ENCODE results near the gene RELN. TPM values are rescaled to one million over a fixed set of nuclear protein-coding genes. Genes with fewer than 3 reads are reported as not detected.

The RELN gene
- total RNA-seq, 4 donors from 2014 or later = 16.0 to 52.3 (median 23.6) TPM

DNA sequence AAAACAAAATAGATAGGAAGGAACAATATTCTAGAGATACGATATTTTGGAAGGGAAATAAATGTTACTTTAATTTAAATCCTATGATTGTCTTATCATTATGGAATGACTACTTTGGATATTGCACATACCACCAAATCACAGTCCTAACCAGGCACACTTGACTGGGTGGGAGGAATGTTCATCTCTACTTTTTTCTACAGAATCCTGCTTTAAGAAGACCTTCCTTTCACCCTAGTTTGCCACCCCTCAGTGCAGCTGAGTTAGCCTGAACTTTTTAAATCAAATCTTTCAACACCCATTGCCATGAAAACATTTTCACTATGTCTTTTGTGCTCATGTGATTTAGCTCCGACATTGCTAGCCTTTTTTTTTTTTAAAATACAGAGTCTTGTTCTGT lies 38.1 kb downstream of the RELN start:
- no peak overlapping the region for H3K27ac ChIP-seq
- no peaks in the 10 kb centered on the region for H3K36me3 ChIP-seq
- no peaks in the 10 kb centered on the region for H3K4me1 ChIP-seq
- intact Hi-C loops (cut with DNase I) = no loop called here
- 58 to 59% methylated on average over 2 of the region's 2 CpGs for WGBS, 2 donors
- no peaks in the 10 kb centered on the region for H3K27me3 ChIP-seq
- TF ChIP-seq, protein P1, sequence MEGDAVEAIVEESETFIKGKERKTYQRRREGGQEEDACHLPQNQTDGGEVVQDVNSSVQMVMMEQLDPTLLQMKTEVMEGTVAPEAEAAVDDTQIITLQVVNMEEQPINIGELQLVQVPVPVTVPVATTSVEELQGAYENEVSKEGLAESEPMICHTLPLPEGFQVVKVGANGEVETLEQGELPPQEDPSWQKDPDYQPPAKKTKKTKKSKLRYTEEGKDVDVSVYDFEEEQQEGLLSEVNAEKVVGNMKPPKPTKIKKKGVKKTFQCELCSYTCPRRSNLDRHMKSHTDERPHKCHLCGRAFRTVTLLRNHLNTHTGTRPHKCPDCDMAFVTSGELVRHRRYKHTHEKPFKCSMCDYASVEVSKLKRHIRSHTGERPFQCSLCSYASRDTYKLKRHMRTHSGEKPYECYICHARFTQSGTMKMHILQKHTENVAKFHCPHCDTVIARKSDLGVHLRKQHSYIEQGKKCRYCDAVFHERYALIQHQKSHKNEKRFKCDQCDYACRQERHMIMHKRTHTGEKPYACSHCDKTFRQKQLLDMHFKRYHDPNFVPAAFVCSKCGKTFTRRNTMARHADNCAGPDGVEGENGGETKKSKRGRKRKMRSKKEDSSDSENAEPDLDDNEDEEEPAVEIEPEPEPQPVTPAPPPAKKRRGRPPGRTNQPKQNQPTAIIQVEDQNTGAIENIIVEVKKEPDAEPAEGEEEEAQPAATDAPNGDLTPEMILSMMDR (IDR thresholded peaks at IDR 0.05) = no peak
- no peak for TF ChIP-seq POLR2A (IDR thresholded peaks at IDR 0.05)
- no peaks in the 10 kb centered on the region for H3K9me3 ChIP-seq
- no peak overlapping the region for H3K4me3 ChIP-seq (replicated peaks in 1 of 3)
- DNase-seq = no peak

DNA sequence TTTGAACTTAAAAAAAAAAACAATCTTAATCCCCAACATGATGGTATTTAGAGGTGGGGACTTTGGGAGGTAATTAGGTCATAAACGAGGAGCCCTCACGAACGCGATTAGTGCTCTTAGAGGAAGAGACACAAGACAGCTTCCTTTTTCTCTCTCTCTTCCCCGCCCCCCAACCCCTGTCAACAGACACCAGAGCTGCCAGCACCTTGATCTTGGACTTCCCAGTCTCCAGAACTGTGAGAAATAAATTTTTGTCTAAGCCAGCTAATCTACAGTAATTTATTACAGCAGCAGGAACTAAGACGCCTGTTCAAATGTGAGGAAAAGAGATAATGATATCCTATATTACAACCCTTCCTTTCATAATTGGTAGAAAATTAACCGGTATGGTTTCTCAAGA lies 40.1 kb downstream of the RELN start:
- intact Hi-C loops (cut with DNase I) = no loop called here
- DNase-seq = no peak
- TF ChIP-seq POLR2A (IDR thresholded peaks at IDR 0.05) = no peak
- TF ChIP-seq, protein P1 (IDR thresholded peaks at IDR 0.05) = no peak
- Histone ChIP-seq H3K9me3 (no peaks in the 10 kb centered on the region), H3K27me3 (no peaks in the 10 kb centered on the region), H3K4me3 (replicated peaks in 1 of 3) (no peak overlapping the region), H3K27ac (no peak overlapping the region), H3K4me1 (no peaks in the 10 kb centered on the region), H3K36me3 (no peaks in the 10 kb centered on the region)
- 88 to 91% methylated on average over 7 of the region's 7 CpGs for WGBS, 2 donors

DNA sequence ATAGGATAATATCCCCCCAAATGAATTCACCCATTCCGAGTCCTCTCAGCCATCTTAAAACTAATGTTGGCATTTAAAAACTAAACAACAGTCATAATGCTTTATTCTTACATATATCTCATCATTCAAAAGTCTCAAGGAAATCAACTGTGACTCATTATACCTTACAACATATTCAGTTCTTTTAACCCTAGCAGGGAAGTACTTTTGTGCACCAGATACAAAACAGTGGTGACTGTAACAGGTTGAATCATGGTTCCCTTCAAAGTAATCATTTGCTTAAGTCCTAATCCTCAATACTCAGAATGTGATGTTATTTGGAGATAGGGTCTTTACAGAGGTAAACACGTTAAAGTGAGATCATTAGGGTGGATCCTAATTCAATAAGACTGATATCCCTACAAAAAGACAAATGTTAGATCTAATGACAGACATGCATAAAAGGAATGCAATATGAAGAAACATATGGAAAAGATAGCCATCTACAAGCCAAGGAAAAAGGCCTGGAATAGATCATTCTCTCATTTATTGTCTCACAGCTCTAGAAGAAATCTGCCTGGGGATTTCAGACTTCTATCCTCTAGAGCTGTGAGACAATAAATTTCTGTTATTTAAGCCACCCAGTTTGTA lies 42.3 kb downstream of the RELN start:
- no peak for TF ChIP-seq POLR2A (IDR thresholded peaks at IDR 0.05)
- TF ChIP-seq, protein P1 (IDR thresholded peaks at IDR 0.05) = no peak
- WGBS, 2 donors = 67 to 74% methylated on average over 2 of the region's 2 CpGs

DNA sequence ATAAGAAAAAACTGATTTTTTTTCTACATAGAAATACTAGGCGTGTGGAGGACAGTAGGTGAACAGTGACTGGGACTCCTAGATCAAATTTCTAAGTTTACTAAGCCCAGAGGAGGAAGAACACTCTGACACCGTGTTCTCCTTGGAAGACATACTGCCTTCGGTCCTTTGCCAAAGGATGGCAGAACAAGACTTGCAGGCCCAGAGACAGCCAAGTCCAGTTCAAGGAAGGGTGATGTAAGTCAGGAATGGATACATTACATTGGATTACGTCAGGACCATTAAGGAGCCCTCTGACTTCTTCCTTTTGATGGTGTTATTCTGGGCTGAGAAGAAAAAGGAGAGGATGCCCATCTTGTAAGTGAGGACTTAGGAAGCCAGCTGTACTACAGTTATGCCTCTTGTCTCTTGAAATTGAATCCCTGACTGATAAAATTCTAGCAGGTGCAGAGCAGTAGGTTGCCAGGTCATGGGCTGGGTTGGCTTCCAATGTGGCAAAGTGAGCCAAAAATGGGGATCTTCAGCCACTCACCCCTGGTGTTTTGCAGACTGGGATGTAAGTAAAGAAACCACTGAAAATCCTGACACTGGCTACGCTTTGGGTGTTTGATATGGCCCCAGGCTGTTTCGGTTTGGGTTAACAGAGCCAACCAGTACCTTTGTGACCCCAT lies 45.1 kb downstream of the RELN start:
- intact Hi-C loops (cut with DNase I) = no loop called here

More for the DNA sequence above, 42.3 kb downstream of the RELN start:
- intact Hi-C loops (cut with DNase I) = no loop called here
- DNase-seq = no peak
- H3K36me3 ChIP-seq = no peaks in the 10 kb centered on the region
- no peaks in the 10 kb centered on the region for H3K9me3 ChIP-seq
- no peaks in the 10 kb centered on the region for H3K27me3 ChIP-seq
- H3K4me3 ChIP-seq (replicated peaks in 1 of 3) = no peak overlapping the region
- no peaks in the 10 kb centered on the region for H3K4me1 ChIP-seq
- no peak overlapping the region for H3K27ac ChIP-seq

DNA sequence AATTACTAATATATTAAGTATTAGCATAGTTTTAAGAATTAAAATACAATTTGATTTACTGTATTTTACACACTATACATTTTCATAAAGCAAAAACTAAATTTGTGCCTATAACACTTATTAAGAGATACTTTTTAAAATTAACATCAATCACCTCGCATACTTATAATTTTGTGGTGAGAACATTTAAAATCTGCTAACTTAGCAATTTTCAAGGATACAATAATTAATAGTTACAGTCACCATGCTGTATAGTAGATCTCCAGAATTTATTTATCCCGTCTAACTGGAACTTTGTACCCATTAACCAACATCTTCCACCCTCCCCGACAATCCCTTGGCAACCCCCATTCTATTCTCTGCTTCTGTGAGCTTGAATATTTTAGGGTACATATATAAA lies 47.5 kb downstream of the RELN start:
- intact Hi-C loops (cut with DNase I) = no loop called here
- TF ChIP-seq, protein P1 (IDR thresholded peaks at IDR 0.05) = no peak
- no peak for TF ChIP-seq POLR2A (IDR thresholded peaks at IDR 0.05)
- no peak for DNase-seq
- Histone ChIP-seq H3K4me3 (replicated peaks in 1 of 3) (no peak overlapping the region), H3K9me3 (no peaks in the 10 kb centered on the region), H3K36me3 (no peaks in the 10 kb centered on the region), H3K4me1 (no peaks in the 10 kb centered on the region), H3K27me3 (no peaks in the 10 kb centered on the region), H3K27ac (no peak overlapping the region)
- 90 to 94% methylated on average over 3 of the region's 3 CpGs for WGBS, 2 donors

More for the DNA sequence above, 45.1 kb downstream of the RELN start:
- TF ChIP-seq, protein P1 (IDR thresholded peaks at IDR 0.05) = no peak
- no peak for TF ChIP-seq POLR2A (IDR thresholded peaks at IDR 0.05)
- Histone ChIP-seq H3K27ac (no peak overlapping the region), H3K4me3 (replicated peaks in 1 of 3) (no peak overlapping the region), H3K9me3 (no peaks in the 10 kb centered on the region), H3K36me3 (no peaks in the 10 kb centered on the region), H3K27me3 (no peaks in the 10 kb centered on the region), H3K4me1 (no peaks in the 10 kb centered on the region)
- 88 to 92% methylated on average over 5 to 6 of the region's 6 CpGs for WGBS, 2 donors
- DNase-seq = no peak

All from thyroid gland (tissue), 4 donors.